Fibroblast of villous mesenchyme (primary cell): ENCODE data around the gene CYBRD1. TPM values are rescaled to one million over a fixed set of nuclear protein-coding genes. Genes with fewer than 3 reads are reported as not detected.
"Not testable (repeated sequence)": the region's sequence is repeated elsewhere in the genome, so short reads cannot be mapped to it uniquely, and the experiment has no call there.

ENCODE experiments used
- DNase-seq: peaks from one replicate; pipeline ENCODE4 v3.0.0-alpha.2; 2010; ENCODE audit warnings: low read depth
- H3K4me3 ChIP-seq: 2 replicates; pipeline ENCODE4 v1.5.1; 2011; ENCODE audit warnings: low read depth, mild to moderate bottlenecking, low read length
- CTCF ChIP-seq: IDR thresholded peaks from 2 replicates; pipeline ENCODE4 v1.5.1; 2012; ENCODE audit warnings: low read depth, mild to moderate bottlenecking, low read length; ENCODE audit not compliant: insufficient read depth
- total RNA-seq: library from RNA; depleted of rRNA; stranded (reverse); fragments of >200 nt; gene quantifications from 2 replicates; pipeline ENCODE4 v1.2.3, GENCODE V29; 2012

Gene CYBRD1
- total RNA-seq, 1 donor, result 189 TPM

- TF ChIP-seq CTCF, result no peak
- DNase-seq, result no peak
- no peak overlapping the region for H3K4me3 ChIP-seq
Measured at GRCh38 chr2:171533331-171533730, 11.1 kb downstream of the CYBRD1 start.

GRCh38 chr2:171535528-171535927 is 13.3 kb downstream of the CYBRD1 start:
- DNase-seq, H3K4me3 ChIP-seq: not testable (repeated sequence)

GRCh38 chr2:171540437-171540836 is 18.2 kb downstream of the CYBRD1 start:
- no peak for TF ChIP-seq CTCF
- DNase-seq, result no peak

GRCh38 chr2:171541202-171541887 is 19.1 kb downstream of the CYBRD1 start:
- peak; percentile 51 for TF ChIP-seq CTCF
- no peak for DNase-seq
- no peak overlapping the region for H3K4me3 ChIP-seq

More at GRCh38 chr2:171540437-171540836, 18.2 kb downstream of the CYBRD1 start:
- H3K4me3 ChIP-seq, result no peak overlapping the region

- DNase-seq, result no peak
- H3K4me3 ChIP-seq, result no peak overlapping the region
- TF ChIP-seq CTCF, result no peak
Measured at GRCh38 chr2:171545086-171545485, 22.8 kb downstream of the CYBRD1 start.

GRCh38 chr2:171547256-171547655 is 25.0 kb downstream of the CYBRD1 start:
- no peak for TF ChIP-seq CTCF
- no peak overlapping the region for H3K4me3 ChIP-seq
- DNase-seq, result no peak

GRCh38 chr2:171547720-171548119 is 25.4 kb downstream of the CYBRD1 start:
- no peak for TF ChIP-seq CTCF
- H3K4me3 ChIP-seq, result no peak overlapping the region
- DNase-seq, result no peak
